GM19099 (cell line): ENCODE measurements around the gene TMEM186.

Source experiments
- POLR2A ChIP-seq: IDR thresholded peaks from 3 replicates; pipeline ENCODE4 v1.6.1; 2011; ENCODE audit warnings: low read depth; ENCODE audit not compliant: insufficient read length; ENCODE audit errors: extremely low read depth

TMEM186 gene

GRCh38 chr16:8816967-8817655, 19.7 kb upstream of the TMEM186 start:
- no peak for TF ChIP-seq POLR2A

- no peak for TF ChIP-seq POLR2A
Measured at GRCh38 chr16:8814095-8814806, 16.8 kb upstream of the TMEM186 start.

GRCh38 chr16:8812162-8812843, 14.9 kb upstream of the TMEM186 start:
- no peak for TF ChIP-seq POLR2A

GRCh38 chr16:8808613-8809353, 11.3 kb upstream of the TMEM186 start:
- no peak for TF ChIP-seq POLR2A

GRCh38 chr16:8808009-8808408, 10.6 kb upstream of the TMEM186 start:
- no peak for TF ChIP-seq POLR2A

- no peak for TF ChIP-seq POLR2A
Measured at GRCh38 chr16:8807189-8807588, 9.8 kb upstream of the TMEM186 start.

GRCh38 chr16:8806272-8806983, 9.0 kb upstream of the TMEM186 start:
- no peak for TF ChIP-seq POLR2A

- TF ChIP-seq POLR2A, result no peak
Measured at GRCh38 chr16:8804313-8804712, 6.9 kb upstream of the TMEM186 start.

GRCh38 chr16:8801701-8802100, 4.3 kb upstream of the TMEM186 start:
- no peak for TF ChIP-seq POLR2A

- TF ChIP-seq POLR2A, result no peak
Measured at GRCh38 chr16:8798535-8799157, 1.2 kb upstream of the TMEM186 start.

- no peak for TF ChIP-seq POLR2A
Measured at GRCh38 chr16:8798174-8798527, 712 bp upstream of the TMEM186 start.

- TF ChIP-seq POLR2A, result no peak
Measured at GRCh38 chr16:8796469-8797363, 723 bp downstream of the TMEM186 start.

- no peak for TF ChIP-seq POLR2A
Measured at GRCh38 chr16:8795818-8796217, 1.6 kb downstream of the TMEM186 start.
